Choroid plexus epithelial cell (primary cell): ENCODE data around the gene USF1.
"Not testable (repeated sequence)": the region's sequence is repeated elsewhere in the genome, so short reads cannot be mapped to it uniquely, and the experiment has no call there.

ENCODE experiments used
- DNase-seq: peaks from one replicate; pipeline ENCODE4 v3.0.0-alpha.2; 2010; ENCODE audit warnings: low read depth
- H3K4me3 ChIP-seq: 2 replicates; pipeline ENCODE4 v1.5.1; 2011; ENCODE audit warnings: low read depth, mild to moderate bottlenecking, control low read depth, low read length, moderate library complexity
- TF ChIP-seq, protein P1 (sequence below): conservative IDR thresholded peaks from 2 replicates; pipeline ENCODE4 v1.5.1; 2011; ENCODE audit warnings: low read depth, mild to moderate bottlenecking, control low read depth, inconsistent platforms, low read length, moderate library complexity

USF1 gene

DNA sequence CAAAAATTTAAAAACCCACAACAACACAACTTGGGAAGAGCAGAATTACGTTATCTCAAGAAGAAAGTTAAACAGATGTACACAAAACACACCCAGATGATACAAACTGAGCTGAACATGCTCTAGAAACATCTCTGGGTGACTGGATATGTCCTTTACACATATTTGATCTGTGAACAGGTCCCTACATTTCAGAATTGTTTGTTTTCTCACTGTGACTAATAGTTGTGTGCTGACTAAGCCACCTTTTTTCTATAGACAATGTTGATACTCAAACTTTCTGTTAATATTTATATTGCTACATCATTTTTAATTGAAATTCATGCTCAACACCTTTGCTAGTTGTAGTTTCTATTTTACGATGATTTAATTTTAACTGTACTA lies 23.8 kb downstream of the USF1 start:
- DNase-seq, result no peak
- H3K4me3 ChIP-seq, result no peak overlapping the region
- TF ChIP-seq, protein P1, sequence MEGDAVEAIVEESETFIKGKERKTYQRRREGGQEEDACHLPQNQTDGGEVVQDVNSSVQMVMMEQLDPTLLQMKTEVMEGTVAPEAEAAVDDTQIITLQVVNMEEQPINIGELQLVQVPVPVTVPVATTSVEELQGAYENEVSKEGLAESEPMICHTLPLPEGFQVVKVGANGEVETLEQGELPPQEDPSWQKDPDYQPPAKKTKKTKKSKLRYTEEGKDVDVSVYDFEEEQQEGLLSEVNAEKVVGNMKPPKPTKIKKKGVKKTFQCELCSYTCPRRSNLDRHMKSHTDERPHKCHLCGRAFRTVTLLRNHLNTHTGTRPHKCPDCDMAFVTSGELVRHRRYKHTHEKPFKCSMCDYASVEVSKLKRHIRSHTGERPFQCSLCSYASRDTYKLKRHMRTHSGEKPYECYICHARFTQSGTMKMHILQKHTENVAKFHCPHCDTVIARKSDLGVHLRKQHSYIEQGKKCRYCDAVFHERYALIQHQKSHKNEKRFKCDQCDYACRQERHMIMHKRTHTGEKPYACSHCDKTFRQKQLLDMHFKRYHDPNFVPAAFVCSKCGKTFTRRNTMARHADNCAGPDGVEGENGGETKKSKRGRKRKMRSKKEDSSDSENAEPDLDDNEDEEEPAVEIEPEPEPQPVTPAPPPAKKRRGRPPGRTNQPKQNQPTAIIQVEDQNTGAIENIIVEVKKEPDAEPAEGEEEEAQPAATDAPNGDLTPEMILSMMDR, result no peak

GRCh38 chr1:161021165-161021969 lies 24.4 kb downstream of the USF1 start:
- peak; percentile 72 for DNase-seq
- peak overlapping the region; percentile 73 for H3K4me3 ChIP-seq
- TF ChIP-seq, protein P1, result no peak

- DNase-seq, result peak; percentile 19
- peak within 1 kb of the TSS; percentile 73 for H3K4me3 ChIP-seq
- TF ChIP-seq, protein P1, result peak; percentile 13
Observed at GRCh38 chr1:161020509-161021164, 25.1 kb downstream of the USF1 start, which contains the start of gene F11R. Gene F11R, minus strand, starts transcription at chr1:161021152. Its CDS starts 79 bp downstream, at chr1:161021073.

- peak; percentile 35 for DNase-seq
- H3K4me3 ChIP-seq, result peak overlapping the region; percentile 73
- TF ChIP-seq, protein P1, result no peak
Observed at GRCh38 chr1:161019751-161020495, 25.9 kb downstream of the USF1 start.

DNA sequence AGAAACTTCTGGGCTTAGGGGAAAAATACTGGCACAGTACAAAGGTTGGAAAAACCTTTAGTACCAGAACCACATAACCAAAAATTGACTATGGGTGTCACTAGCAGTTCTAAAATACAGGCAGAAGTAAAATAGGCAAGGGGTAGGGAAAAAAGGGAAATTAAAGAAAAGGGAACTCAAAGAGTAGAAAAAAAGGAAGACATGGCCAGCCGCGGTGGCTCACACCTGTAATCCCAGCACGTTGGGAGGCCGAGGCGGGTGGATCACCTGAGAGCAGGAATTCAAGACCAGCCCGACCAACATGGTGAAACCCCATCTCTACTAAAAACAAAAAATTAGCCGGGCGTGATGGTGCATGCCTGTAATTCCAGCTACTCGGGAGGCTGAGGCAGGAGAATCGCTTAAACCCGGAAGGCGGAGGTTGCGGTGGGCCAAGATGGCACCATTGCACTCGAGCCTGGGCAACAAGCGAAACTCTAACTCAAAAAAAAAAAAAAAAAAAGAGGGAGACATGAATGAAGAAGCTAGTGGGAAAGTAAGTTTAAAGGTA lies 26.6 kb downstream of the USF1 start:
- DNase-seq, H3K4me3 ChIP-seq: not testable (repeated sequence)

DNA sequence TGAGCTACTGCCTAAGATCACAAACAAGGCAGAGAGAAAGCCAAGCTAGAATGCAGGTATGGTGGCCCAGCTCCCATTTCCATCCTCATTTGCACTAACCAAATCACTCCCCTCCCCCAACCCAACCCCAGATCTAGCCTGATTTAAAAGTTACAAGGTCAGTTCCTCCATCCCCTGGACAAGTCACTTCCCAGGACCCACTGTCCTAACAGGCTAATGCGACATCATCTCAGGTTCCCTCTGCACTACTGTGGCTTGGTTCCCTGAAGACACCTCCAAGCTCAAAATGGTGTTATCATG lies 27.2 kb downstream of the USF1 start:
- no peak for DNase-seq
- TF ChIP-seq, protein P1, result no peak
- H3K4me3 ChIP-seq, result no peak overlapping the region
